Body of pancreas (tissue), 4 donors: ENCODE measurements around the gene NCLN. TPM values are rescaled to one million over a fixed set of nuclear protein-coding genes. Genes with fewer than 3 reads are reported as not detected.

Source experiments
- ATAC-seq: fragments of 150-250 bp; one replicate; pipeline ENCODE4 v1.9.1; 2016
- DNase-seq, 4 donors: peaks; one replicate each; pipeline ENCODE4 v3.0.0-alpha.2; 2019
- H3K27ac ChIP-seq, 4 donors: fragments of 200-600 bp; sonication (generic); 1 replicate in 3 of 4; 2 replicates in 1 of 4; pipeline versions ENCODE4 v1.5.1 to v1.6.1; 2016 to 2019; ENCODE audit warnings: mild to moderate bottlenecking in 1 of 4, mixed read lengths in 1 of 4, moderate library complexity in 1 of 4
- H3K27me3 ChIP-seq, 2 donors: fragments of 200-600 bp; sonication (generic); one replicate each; pipeline ENCODE4 v1.6.0; 2016; ENCODE audit warnings: mild to moderate bottlenecking in 1 of 2
- H3K36me3 ChIP-seq, 2 donors: fragments of 200-600 bp; sonication (generic); replicated peaks in 1 of 2; 2 replicates each; pipeline ENCODE4 v1.5.1; 2016; ENCODE audit warnings: low read depth in 2 of 2; ENCODE audit not compliant: insufficient read depth in 1 of 2
- H3K4me1 ChIP-seq: fragments of 200-600 bp; sonication (generic); one replicate; pipeline ENCODE4 v1.6.0; 2016
- H3K4me3 ChIP-seq, 2 donors: fragments of 200-600 bp; sonication (generic); 1 replicate in 1 of 2; 2 replicates in 1 of 2; pipeline ENCODE4 v1.5.1; 2016 to 2019
- H3K9me3 ChIP-seq, 3 donors: fragments of 200-600 bp; sonication (generic); 1 replicate in 2 of 3; 2 replicates in 1 of 3; pipeline ENCODE4 v1.5.1; 2016
- CTCF ChIP-seq, 7 experiments: fragments of 450-650 bp in 4 of 7; fragments of 200-600 bp in 3 of 7; sonication (generic) in 3 of 7; IDR thresholded peaks; one replicate each; pipeline ENCODE4 v1.5.1; 2016 to 2019; ENCODE audit warnings: antibody characterized with exemption in 7 of 7
- POLR2A ChIP-seq, 3 donors: fragments of 450-650 bp; IDR thresholded peaks; one replicate each; pipeline ENCODE4 v1.6.1; 2016; ENCODE audit warnings: antibody characterized with exemption in 3 of 3, mild to moderate bottlenecking in 2 of 3
- WGBS, 2 donors: methylation state at CpG; one replicate each; pipeline ENCODE4 v1.1.5; 2017; 5-methylcytosine and 5-hydroxymethylcytosine counted together
- intact Hi-C: fragments of 100-400 bp; cut with DNase I; formaldehyde crosslinking; loops from one replicate; pipeline ENCODE4 v1.15.1; 2023
- total RNA-seq, 2 donors: library from RNA; depleted of rRNA; stranded (reverse); fragments of >200 nt; gene quantifications; one replicate each; pipeline ENCODE4 v1.1.0, GENCODE V29; 2016

Gene NCLN
- total RNA-seq, 2 donors from 2014 or later = 30.6 to 56.0 TPM

GRCh38 chr19:3208317-3209207 is 22.8 kb downstream of the NCLN start:
- ATAC-seq = no peak
- H3K36me3 ChIP-seq = peaks cover 0 to 9% of the 10 kb centered on the region in 2 donors
- intact Hi-C loops = no loop called here
- no peak for TF ChIP-seq POLR2A (IDR thresholded peaks at IDR 0.05)
- no peak for TF ChIP-seq CTCF (IDR thresholded peaks at IDR 0.05)
- no peak for DNase-seq
- no peaks in the 10 kb centered on the region for H3K9me3 ChIP-seq
- H3K4me1 ChIP-seq = no peaks in the 10 kb centered on the region
- no peak overlapping the region for H3K27ac ChIP-seq
- 85 to 94% methylated on average over 6 to 32 of the region's 33 CpGs for WGBS, 2 donors
- no peaks in the 10 kb centered on the region for H3K27me3 ChIP-seq
- H3K4me3 ChIP-seq = no peak overlapping the region

GRCh38 chr19:3210347-3211017 is 24.8 kb downstream of the NCLN start:
- Histone ChIP-seq H3K4me3 (no peak overlapping the region), H3K4me1 (no peaks in the 10 kb centered on the region), H3K27ac (no peak overlapping the region), H3K9me3 (no peaks in the 10 kb centered on the region), H3K27me3 (no peaks in the 10 kb centered on the region), H3K36me3 (peaks cover 0 to 4% of the 10 kb centered on the region in 2 donors)
- intact Hi-C loops = no loop called here
- 39 to 42% methylated on average over 17 of the region's 20 CpGs for WGBS, 2 donors
- DNase-seq (peak; percentile 49 to 61 (median 52)), ATAC-seq (peak; percentile 76)
- peak; percentile 13 to 54 (median 45) for TF ChIP-seq CTCF (IDR thresholded peaks at IDR 0.05)
- no peak for TF ChIP-seq POLR2A (IDR thresholded peaks at IDR 0.05)

GRCh38 chr19:3211191-3211590 is 25.5 kb downstream of the NCLN start:
- Histone ChIP-seq H3K4me1 (no peaks in the 10 kb centered on the region), H3K27ac (no peak overlapping the region), H3K36me3 (peaks cover 0 to 4% of the 10 kb centered on the region in 2 donors), H3K4me3 (no peak overlapping the region), H3K27me3 (no peaks in the 10 kb centered on the region), H3K9me3 (no peaks in the 10 kb centered on the region)
- DNase-seq (no peak), ATAC-seq (no peak)
- TF ChIP-seq POLR2A (IDR thresholded peaks at IDR 0.05) = no peak
- TF ChIP-seq CTCF (IDR thresholded peaks at IDR 0.05) = no peak
- 47 to 64% methylated on average over 6 to 12 of the region's 12 CpGs for WGBS, 2 donors
- intact Hi-C loops = no loop called here

GRCh38 chr19:3213159-3213558 is 27.4 kb downstream of the NCLN start:
- DNase-seq (no peak), ATAC-seq (no peak)
- H3K4me1 ChIP-seq = no peaks in the 10 kb centered on the region
- no peak for TF ChIP-seq CTCF (IDR thresholded peaks at IDR 0.05)
- no peak for TF ChIP-seq POLR2A (IDR thresholded peaks at IDR 0.05)
- H3K36me3 ChIP-seq = no peaks in the 10 kb centered on the region
- intact Hi-C loops = no loop called here
- H3K27me3 ChIP-seq = no peaks in the 10 kb centered on the region
- no peak overlapping the region for H3K27ac ChIP-seq
- no peaks in the 10 kb centered on the region for H3K9me3 ChIP-seq
- H3K4me3 ChIP-seq = no peak overlapping the region
- WGBS, 2 donors = 96 to 100% methylated on average over 7 of the region's 7 CpGs
